Heart right ventricle (tissue), 16 donors: ENCODE measurements around the gene RAET1L. TPM values are rescaled to one million over a fixed set of nuclear protein-coding genes. Genes with fewer than 3 reads are reported as not detected.
A peak's percentile ranks its signal among the peaks of the same experiment; 100 is the strongest.
"Not testable (repeated sequence)": the region's sequence is repeated elsewhere in the genome, so short reads cannot be mapped to it uniquely, and the experiment has no call there.

Experiments used
- ATAC-seq, 8 donors: fragments of 200-7000 bp; cut with Tn5 transposase; one replicate each; pipeline ENCODE4 v1.9.1; 2020; ENCODE audit warnings: mild to moderate bottlenecking in 8 of 8, moderate library complexity in 8 of 8, moderate number of reproducible peaks in 1 of 8
- DNase-seq, 2 donors: peaks; one replicate each; pipeline ENCODE4 v3.0.0-alpha.2; 2020
- H3K27ac ChIP-seq, 10 donors: fragments of 200-600 bp; sonication (generic) in 2 of 10; one replicate each; pipeline versions ENCODE4 v1.5.0 to v1.8.0; 2020 to 2022; ENCODE audit warnings: mild to moderate bottlenecking in 3 of 10
- H3K27me3 ChIP-seq, 7 donors: fragments of 200-600 bp; one replicate each; pipeline ENCODE4 v1.8.0; 2021 to 2022; ENCODE audit warnings: mild to moderate bottlenecking in 2 of 7
- H3K36me3 ChIP-seq, 9 donors: fragments of 200-600 bp; sonication (generic) in 1 of 9; one replicate each; pipeline versions ENCODE4 v1.5.0 to v1.8.0; 2020 to 2022; ENCODE audit warnings: mild to moderate bottlenecking in 2 of 9
- H3K4me1 ChIP-seq, 9 donors: fragments of 200-600 bp; sonication (generic) in 1 of 9; one replicate each; pipeline versions ENCODE4 v1.5.0 to v1.8.0; 2020 to 2022; ENCODE audit warnings: mild to moderate bottlenecking in 4 of 9
- H3K4me3 ChIP-seq, 10 donors: fragments of 200-600 bp; sonication (generic) in 2 of 10; one replicate each; pipeline versions ENCODE4 v1.5.0 to v1.8.0; 2020 to 2022; ENCODE audit warnings: mild to moderate bottlenecking in 7 of 10, moderate library complexity in 2 of 10
- H3K9me3 ChIP-seq, 11 donors: fragments of 200-600 bp in 10 of 11; sonication (generic) in 2 of 11; one replicate each; pipeline versions ENCODE4 v1.5.0 to v1.8.0; 2013 to 2022; ENCODE audit warnings: mild to moderate bottlenecking in 2 of 11, control low read depth in 1 of 11, moderate library complexity in 1 of 11
- WGBS, 2 donors: extraction: QIAGEN DNeasy Blood & Tissue Kit; methylation state at CpG; one replicate each; pipeline ENCODE4 v1.1.7; 2013; ENCODE audit warnings: inconsistent platforms in 1 of 2; 5-methylcytosine and 5-hydroxymethylcytosine counted together
- intact Hi-C, 10 donors: fragments of 100-400 bp; cut with DNase I; formaldehyde crosslinking; loops; one replicate each; pipeline versions ENCODE4 v1.11.1 to v1.14.2; 2022
- polyA plus RNA-seq, 2 donors: library from polyadenylated mRNA; stranded (reverse); fragments of 200-250 nt; gene quantifications; one replicate each; pipeline ENCODE4 v1.2.3, GENCODE V29; 2013
- total RNA-seq, 10 donors: library from RNA; stranded (reverse); fragmentation: NEBNext Ultra II Directional in 3 of 10; extraction: Animal tissue kit (Norgen Biotek cat#: 25700) in 3 of 10; gene quantifications; one replicate each; pipeline versions ENCODE4 v1.2.1 to v1.2.4, GENCODE V29; 2021 to 2023
- TF ChIP-seq, protein P1 (sequence below), 9 donors: fragments of 200-600 bp; sonication (generic) in 2 of 9; IDR thresholded peaks; one replicate each; pipeline versions ENCODE4 v1.5.0 to v1.8.0; 2021 to 2022; ENCODE audit warnings: antibody characterized with exemption in 9 of 9, mild to moderate bottlenecking in 5 of 9, moderate library complexity in 1 of 9
- donor health status: Arrhythmogenic right ventricular cardiomyopathy.
- donor health status: ischemic (EF 13 %, LVEDD 7.1; RV severe dilation, severe dysfunction).
- donor health status: healthy with polysubstance abuse.
- donor health status: DM: no; HTN: yes; CAD: no.
- donor health status: DM: no; HTN: no; CAD: no.
- donor health status: ischemic (EF 25% LVEDD 6.9; RV normal size, moderate dysfunction).
- donor health status: ischemic (EF 25% LVEDD 5.7; RV mildly dilated, moderate dysfunction).
- donor health status: healthy.
- donor health status: DM: yes; HTN: yes; CAD: no.
- donor health status: Ischemic cardiomyopathy.
- donor health status: ischemic (EF 35%, LVEDD 5.7; RV mildly dilated, moderate dysfunction).
- donor health status: nonischemic (EF 11% LVEDD 7.7; RV severe dilation, severe dysfunction).
- donor health status: DM: yes; HTN: yes; CAD: no.
- donor health status: PGD.
- donor health status: ischemic (EF 29% LVEDD 5.4; RV normal size, mild dysfunction).
- donor health status: nonischemic (EF 23%, LVEDD 6.1; RV moderate dilation, normal function).

The RAET1L gene
- total and polyA plus RNA-seq, 12 donors: 0.03 TPM; not detected in 11

DNA sequence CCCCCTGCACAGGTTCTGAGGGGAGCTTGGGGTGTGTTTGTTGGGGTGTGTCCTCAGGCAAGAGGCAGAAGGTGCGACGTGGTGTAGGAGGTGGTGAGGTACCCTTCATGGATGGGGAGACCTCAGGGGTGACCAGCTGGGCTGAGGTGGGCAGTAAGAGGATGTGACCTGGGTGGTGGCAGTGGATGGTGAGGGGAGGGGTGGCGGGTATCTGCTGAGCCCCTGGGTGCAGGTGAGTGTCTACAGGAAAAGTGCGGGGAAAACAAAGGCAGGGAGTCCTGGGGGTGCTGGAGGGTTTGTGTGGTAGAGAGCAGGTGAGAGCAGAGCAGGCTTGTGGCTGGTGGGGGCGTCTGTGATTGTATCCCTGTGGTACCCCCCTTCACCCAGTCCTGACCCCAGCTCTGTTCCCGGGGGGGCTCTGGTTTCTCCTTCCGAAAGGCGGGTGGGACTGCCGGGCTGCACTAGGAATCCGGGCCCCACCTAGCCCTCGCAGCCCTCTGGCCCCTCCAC, 631 bp downstream of the RAET1L start:
- no peak overlapping the region for H3K4me3 ChIP-seq
- TF ChIP-seq, protein P1, sequence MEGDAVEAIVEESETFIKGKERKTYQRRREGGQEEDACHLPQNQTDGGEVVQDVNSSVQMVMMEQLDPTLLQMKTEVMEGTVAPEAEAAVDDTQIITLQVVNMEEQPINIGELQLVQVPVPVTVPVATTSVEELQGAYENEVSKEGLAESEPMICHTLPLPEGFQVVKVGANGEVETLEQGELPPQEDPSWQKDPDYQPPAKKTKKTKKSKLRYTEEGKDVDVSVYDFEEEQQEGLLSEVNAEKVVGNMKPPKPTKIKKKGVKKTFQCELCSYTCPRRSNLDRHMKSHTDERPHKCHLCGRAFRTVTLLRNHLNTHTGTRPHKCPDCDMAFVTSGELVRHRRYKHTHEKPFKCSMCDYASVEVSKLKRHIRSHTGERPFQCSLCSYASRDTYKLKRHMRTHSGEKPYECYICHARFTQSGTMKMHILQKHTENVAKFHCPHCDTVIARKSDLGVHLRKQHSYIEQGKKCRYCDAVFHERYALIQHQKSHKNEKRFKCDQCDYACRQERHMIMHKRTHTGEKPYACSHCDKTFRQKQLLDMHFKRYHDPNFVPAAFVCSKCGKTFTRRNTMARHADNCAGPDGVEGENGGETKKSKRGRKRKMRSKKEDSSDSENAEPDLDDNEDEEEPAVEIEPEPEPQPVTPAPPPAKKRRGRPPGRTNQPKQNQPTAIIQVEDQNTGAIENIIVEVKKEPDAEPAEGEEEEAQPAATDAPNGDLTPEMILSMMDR (IDR thresholded peaks at IDR 0.05): no peak
- H3K36me3 ChIP-seq: no peaks in the 10 kb centered on the region
- H3K27ac ChIP-seq: no peak overlapping the region
- peaks cover 0 to 67% (median 51%) of the 10 kb centered on the region in 7 donors for H3K27me3 ChIP-seq
- peaks cover 0 to 14% (median 11%) of the 10 kb centered on the region in 9 donors for H3K4me1 ChIP-seq
- DNase-seq (no peak), ATAC-seq (peak in 1 of 8 donors; percentile 5)
- intact Hi-C loops: loop anchor here in 1 of 10 donors (10.0 kb wide), 1 partner anchor 200 kb away; no protein-coding TSS in a partner anchor
- H3K9me3 ChIP-seq: no peaks in the 10 kb centered on the region
- WGBS, 2 donors: 33% methylated on average over 11 of the region's 11 CpGs

DNA sequence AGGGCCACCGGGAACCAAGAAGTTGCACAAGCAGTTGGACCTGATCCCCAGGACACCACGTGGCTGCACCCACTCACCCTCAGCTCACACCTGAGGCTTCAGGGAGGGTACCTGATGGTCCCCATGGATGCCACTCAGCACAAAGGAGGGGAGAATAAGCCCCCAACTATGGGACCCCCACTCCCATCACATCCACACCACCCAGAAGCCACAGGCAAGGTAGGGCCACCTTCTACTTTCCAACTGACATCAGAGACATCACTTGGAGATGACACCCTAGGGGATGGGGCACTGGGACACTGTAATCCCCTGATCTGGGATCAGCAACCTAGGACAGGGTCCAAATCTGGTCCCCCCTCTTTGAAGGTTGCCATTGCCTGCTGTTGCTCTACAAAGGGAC, 1.3 kb downstream of the RAET1L start:
- peaks cover 0 to 68% (median 53%) of the 10 kb centered on the region in 7 donors for H3K27me3 ChIP-seq
- 77 to 82% methylated on average over 2 of the region's 2 CpGs for WGBS, 2 donors

DNA sequence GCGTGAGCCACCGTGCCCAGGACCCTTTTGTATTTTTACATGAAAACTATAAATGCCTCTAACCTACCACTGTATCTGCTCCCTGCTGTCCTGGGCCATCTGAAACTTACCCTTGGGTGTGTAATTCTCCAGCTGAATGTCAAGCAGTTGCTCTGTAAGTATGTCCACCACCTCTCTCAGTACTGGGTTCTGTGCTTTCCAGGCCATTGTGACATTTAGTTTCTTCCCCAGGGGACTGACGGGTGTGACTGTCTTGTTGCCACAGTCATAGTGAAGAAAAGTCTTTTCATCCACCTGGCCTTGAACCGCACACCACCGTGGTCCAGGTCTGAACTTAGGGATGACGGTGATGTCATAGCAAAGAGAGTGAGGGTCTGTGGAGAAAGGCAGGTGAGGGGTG, 3.5 kb downstream of the RAET1L start:
- Histone ChIP-seq H3K4me1 (peaks cover 0 to 14% (median 11%) of the 10 kb centered on the region in 9 donors), H3K27me3 (peaks cover 0 to 67% (median 55%) of the 10 kb centered on the region in 7 donors)
- not testable (repeated sequence) for DNase-seq, ATAC-seq, H3K36me3 ChIP-seq, H3K9me3 ChIP-seq, H3K27ac ChIP-seq, H3K4me3 ChIP-seq
- 88 to 94% methylated on average over 2 of the region's 6 CpGs for WGBS, 2 donors
- intact Hi-C loops: loop anchor here in 1 of 10 donors (10.0 kb wide), 1 partner anchor 197 kb away; no protein-coding TSS in a partner anchor

More for the DNA sequence above, 1.3 kb downstream of the RAET1L start:
- not testable (repeated sequence) for H3K9me3 ChIP-seq, DNase-seq, ATAC-seq, H3K27ac ChIP-seq, H3K4me3 ChIP-seq, H3K36me3 ChIP-seq
- H3K4me1 ChIP-seq: peaks cover 0 to 14% (median 11%) of the 10 kb centered on the region in 9 donors
- intact Hi-C loops: loop anchor here in 1 of 10 donors (10.0 kb wide), 1 partner anchor 199 kb away; no protein-coding TSS in a partner anchor

DNA sequence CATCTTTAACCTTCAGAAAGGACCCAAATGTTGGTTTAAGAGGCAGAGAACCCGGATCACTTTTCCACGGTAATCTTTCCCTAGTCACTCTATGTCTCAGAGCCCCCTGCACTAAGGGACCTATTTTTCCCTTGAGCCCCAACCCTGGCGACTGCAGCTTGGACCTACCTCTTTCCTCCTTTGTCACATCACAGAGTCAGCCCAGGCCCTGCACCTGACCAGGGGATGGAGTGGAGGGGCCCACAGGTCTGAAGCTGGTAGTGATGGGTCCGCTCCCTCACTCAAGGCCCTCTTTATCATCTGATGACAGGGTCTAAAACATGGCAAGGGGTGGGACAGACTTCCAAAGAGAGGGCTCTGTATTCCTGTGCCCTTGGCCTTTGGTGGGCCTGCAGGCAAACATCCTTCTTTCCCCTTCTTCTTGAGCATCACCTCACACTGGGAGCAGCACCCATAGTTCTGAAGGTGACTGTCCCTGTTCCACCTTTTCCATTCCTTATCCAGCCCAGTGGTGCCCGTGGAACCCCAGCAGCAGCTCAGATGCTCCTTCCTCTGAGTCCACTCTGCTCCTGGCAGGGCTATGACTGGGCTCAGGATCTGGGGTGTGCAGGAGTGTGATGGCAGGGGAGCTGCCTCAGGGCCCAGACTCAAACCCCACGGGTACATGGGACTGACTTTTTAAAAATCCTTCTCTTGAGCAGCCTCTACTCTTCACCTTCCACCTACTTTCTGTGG, 6.3 kb downstream of the RAET1L start:
- TF ChIP-seq, protein P1 (IDR thresholded peaks at IDR 0.05): no peak
- no peak overlapping the region for H3K4me3 ChIP-seq
- 54 to 59% methylated on average over 6 of the region's 6 CpGs for WGBS, 2 donors
- intact Hi-C loops: loop anchor here in 5 of 10 donors (5.0 to 10.0 kb wide), 3 partner anchors 182 to 187 kb away; no protein-coding TSS in a partner anchor
- no peak for DNase-seq
- H3K4me1 ChIP-seq: peaks cover 0 to 10% (median 0%) of the 10 kb centered on the region in 9 donors
- H3K27me3 ChIP-seq: peaks cover 16 to 65% (median 52%) of the 10 kb centered on the region in 7 donors
- H3K36me3 ChIP-seq: no peaks in the 10 kb centered on the region
- H3K9me3 ChIP-seq: no peaks in the 10 kb centered on the region
- ATAC-seq: no peak
- H3K27ac ChIP-seq: no peak overlapping the region

GRCh38 chr6:150017186-150017521, 8.2 kb downstream of the RAET1L start:
- TF ChIP-seq, protein P1 (IDR thresholded peaks at IDR 0.05): peak in 3 of 9 donors; percentile 18 to 31 (median 25)

More at GRCh38 chr6:150017186-150017521, 8.2 kb downstream of the RAET1L start:
- not testable (repeated sequence) for H3K27ac ChIP-seq, H3K36me3 ChIP-seq, ATAC-seq, H3K9me3 ChIP-seq, H3K4me3 ChIP-seq, DNase-seq
- WGBS, 2 donors: 6 to 8% methylated on average over 5 of the region's 5 CpGs
- H3K27me3 ChIP-seq: peaks cover 16 to 76% (median 70%) of the 10 kb centered on the region in 7 donors
- H3K4me1 ChIP-seq: peaks cover 0 to 10% (median 0%) of the 10 kb centered on the region in 9 donors
- intact Hi-C loops: loop anchor here in 8 of 10 donors (1.0 to 10.0 kb wide), 6 partner anchors 82 to 185 kb away; no protein-coding TSS in a partner anchor
